Dendritic cell treated with granulocyte-macrophage colony-stimulating factor and Interleukin-4, amounts not matched to agents 40 ng/mL and 50 ng/mL, for 4 days (primary cell): ENCODE data around the gene ADAM19.

ENCODE experiments used
- H3K27ac Mint-ChIP-seq: one replicate; pipeline ENCODE4 v1.8.0; 2022; ENCODE audit warnings: mild to moderate bottlenecking, mixed read lengths
- H3K27me3 Mint-ChIP-seq: one replicate; pipeline ENCODE4 v1.8.0; 2022; ENCODE audit warnings: mild to moderate bottlenecking, mixed read lengths
- H3K36me3 Mint-ChIP-seq: one replicate; pipeline ENCODE4 v1.8.0; 2022; ENCODE audit warnings: low read depth, mixed read lengths
- H3K4me1 Mint-ChIP-seq: one replicate; pipeline ENCODE4 v1.8.0; 2022; ENCODE audit warnings: low read depth, mixed read lengths
- H3K4me3 Mint-ChIP-seq: one replicate; pipeline ENCODE4 v1.8.0; 2022; ENCODE audit warnings: mild to moderate bottlenecking, moderate library complexity, mixed read lengths
- H3K9me3 Mint-ChIP-seq: one replicate; pipeline ENCODE4 v1.8.0; 2022; ENCODE audit warnings: mixed read lengths
- intact Hi-C: fragments of 100-400 bp; cut with micrococcal nuclease; formaldehyde crosslinking; loops from one replicate; pipeline ENCODE4 v1.15.0; 2022

Gene ADAM19

GRCh38 chr5:157468293-157468965 is 107.1 kb downstream of the ADAM19 start:
- H3K4me1 Mint-ChIP-seq, result peaks cover 36% of the 10 kb centered on the region
- H3K27ac Mint-ChIP-seq, result no peak overlapping the region
- H3K4me3 Mint-ChIP-seq, result no peak overlapping the region
- peaks cover 3% of the 10 kb centered on the region for H3K27me3 Mint-ChIP-seq
- intact Hi-C loops, result no loop called here
- peaks cover 16% of the 10 kb centered on the region for H3K36me3 Mint-ChIP-seq
- H3K9me3 Mint-ChIP-seq, result no peaks in the 10 kb centered on the region

DNA sequence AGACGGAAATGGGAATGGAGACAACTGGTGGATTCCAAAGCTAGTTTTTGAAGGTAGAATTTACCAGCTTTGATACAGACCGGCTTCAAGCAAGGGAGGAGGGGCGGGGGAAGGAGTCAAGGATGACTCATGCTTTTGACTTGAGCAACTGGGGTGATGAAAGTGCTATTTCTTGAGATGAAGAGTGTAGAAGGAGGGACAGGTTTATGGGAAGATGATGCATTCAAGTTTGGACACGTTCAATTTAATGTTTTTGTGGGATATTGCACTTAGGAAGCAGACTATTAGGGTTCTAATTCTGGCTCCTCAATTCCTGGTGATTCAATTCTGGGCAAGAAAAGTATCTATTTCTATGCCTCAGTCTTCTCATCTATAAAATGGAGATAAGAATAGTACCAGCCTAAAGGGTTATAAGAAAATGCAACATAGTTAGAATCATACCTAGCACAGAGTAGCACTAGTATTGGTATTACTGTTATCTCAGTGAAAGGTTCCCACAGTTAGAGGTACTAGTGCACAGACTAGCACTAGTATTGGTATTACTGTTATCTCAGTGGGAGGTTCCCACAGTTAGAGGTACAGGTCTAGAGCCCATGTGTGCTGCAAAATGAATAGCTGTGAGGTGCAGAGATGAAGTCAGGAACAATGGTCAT is 110.9 kb downstream of the ADAM19 start:
- H3K9me3 Mint-ChIP-seq, result no peaks in the 10 kb centered on the region
- H3K4me1 Mint-ChIP-seq, result peaks cover 30% of the 10 kb centered on the region
- intact Hi-C loops, result no loop called here
- H3K36me3 Mint-ChIP-seq, result no peaks in the 10 kb centered on the region
- no peak overlapping the region for H3K27ac Mint-ChIP-seq
- H3K4me3 Mint-ChIP-seq, result no peak overlapping the region
- H3K27me3 Mint-ChIP-seq, result peaks cover 28% of the 10 kb centered on the region

- Mint-ChIP-seq H3K36me3 (no peaks in the 10 kb centered on the region), H3K27ac (no peak overlapping the region), H3K27me3 (peaks cover 33% of the 10 kb centered on the region), H3K4me3 (no peak overlapping the region), H3K9me3 (no peaks in the 10 kb centered on the region), H3K4me1 (peaks cover 32% of the 10 kb centered on the region)
- intact Hi-C loops, result no loop called here
These were observed 111.7 kb downstream of the ADAM19 start for GRCh38 chr5:157463621-157464518.

DNA sequence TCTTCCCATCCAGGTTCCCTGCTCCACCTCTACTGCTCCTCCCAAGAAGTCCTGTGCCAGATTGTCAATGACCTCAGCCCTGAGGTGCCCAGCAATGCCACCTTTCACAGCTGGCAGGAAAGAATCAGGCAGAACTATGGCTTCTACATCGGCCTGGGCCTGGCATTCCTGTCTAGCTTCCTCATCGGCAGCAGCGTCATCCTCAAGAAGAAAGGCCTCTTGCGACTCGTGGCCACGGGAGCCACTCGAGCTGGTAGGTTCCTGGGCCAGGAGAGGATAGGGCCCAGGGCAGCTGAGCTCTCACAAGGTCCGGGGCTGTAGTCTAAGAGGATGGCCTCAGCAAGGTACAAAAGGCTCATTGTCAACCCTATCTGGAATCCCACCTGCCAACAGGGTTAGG is 112.5 kb downstream of the ADAM19 start:
- Mint-ChIP-seq H3K9me3 (no peaks in the 10 kb centered on the region), H3K4me3 (no peak overlapping the region), H3K36me3 (no peaks in the 10 kb centered on the region), H3K27ac (no peak overlapping the region), H3K4me1 (peaks cover 36% of the 10 kb centered on the region), H3K27me3 (peaks cover 34% of the 10 kb centered on the region)
- intact Hi-C loops, result no loop called here

DNA sequence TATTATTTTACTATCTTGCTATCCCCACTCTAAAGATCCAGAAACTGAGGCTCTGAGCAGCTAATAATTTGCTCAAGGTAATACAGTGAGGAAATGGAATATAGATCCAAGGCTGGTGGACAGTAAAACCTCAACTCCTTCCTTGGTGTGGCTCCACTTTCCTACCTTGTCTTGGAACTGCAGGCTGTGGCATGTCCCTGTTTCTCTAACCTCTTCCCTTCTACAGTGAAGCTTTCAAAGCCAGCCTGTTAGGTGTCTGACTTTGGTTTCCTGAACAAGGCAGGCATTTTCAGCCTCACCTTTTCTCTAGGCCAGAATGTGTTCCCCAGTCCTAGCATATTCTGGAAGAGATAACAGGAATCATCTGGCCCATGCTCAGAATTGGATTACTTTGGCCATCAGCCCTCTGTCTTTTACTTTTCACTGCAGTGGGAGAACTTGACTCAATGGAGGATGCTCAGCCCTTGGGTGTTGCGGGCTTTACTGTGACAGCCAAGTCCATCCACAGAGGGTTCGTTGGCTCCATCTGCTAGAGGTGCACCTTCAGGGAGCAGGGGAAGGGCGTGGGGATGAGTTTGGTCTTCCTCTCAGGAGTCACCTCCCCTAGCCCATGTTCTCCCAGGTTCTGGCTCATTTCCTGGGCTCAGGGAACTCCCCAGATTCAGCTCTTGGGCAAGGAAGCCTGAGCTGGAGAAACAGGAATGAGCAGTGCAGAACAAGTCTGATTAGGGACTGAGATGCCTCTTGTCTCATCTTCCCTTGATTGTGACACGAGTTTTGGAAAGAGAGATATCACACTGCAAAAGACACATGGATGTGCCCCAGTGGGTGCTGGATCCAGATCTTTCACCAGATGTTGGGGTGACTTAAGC is 114.4 kb downstream of the ADAM19 start:
- Mint-ChIP-seq H3K27ac (no peak overlapping the region), H3K9me3 (no peaks in the 10 kb centered on the region), H3K4me3 (no peak overlapping the region), H3K4me1 (peaks cover 39% of the 10 kb centered on the region), H3K36me3 (no peaks in the 10 kb centered on the region), H3K27me3 (peaks cover 34% of the 10 kb centered on the region)
- intact Hi-C loops, result no loop called here

GRCh38 chr5:157459715-157460599 is 115.6 kb downstream of the ADAM19 start, which contains the start of gene NIPAL4:
Gene NIPAL4, plus strand, starts transcription at chr5:157460213. Its CDS starts 108 bp downstream, at chr5:157460321.
- Mint-ChIP-seq H3K36me3 (no peaks in the 10 kb centered on the region), H3K27ac (no peak within 1 kb of the TSS), H3K4me3 (peak within 1 kb of the TSS; percentile 68), H3K4me1 (peaks cover 33% of the 10 kb centered on the region), H3K27me3 (peaks cover 36% of the 10 kb centered on the region), H3K9me3 (no peaks in the 10 kb centered on the region)
- intact Hi-C loops, result no loop called here

GRCh38 chr5:157458835-157459234 is 116.7 kb downstream of the ADAM19 start:
- intact Hi-C loops, result no loop called here
- H3K36me3 Mint-ChIP-seq, result no peaks in the 10 kb centered on the region
- no peak overlapping the region for H3K4me3 Mint-ChIP-seq
- H3K27me3 Mint-ChIP-seq, result peaks cover 38% of the 10 kb centered on the region
- no peaks in the 10 kb centered on the region for H3K9me3 Mint-ChIP-seq
- no peak overlapping the region for H3K27ac Mint-ChIP-seq
- peaks cover 22% of the 10 kb centered on the region for H3K4me1 Mint-ChIP-seq

DNA sequence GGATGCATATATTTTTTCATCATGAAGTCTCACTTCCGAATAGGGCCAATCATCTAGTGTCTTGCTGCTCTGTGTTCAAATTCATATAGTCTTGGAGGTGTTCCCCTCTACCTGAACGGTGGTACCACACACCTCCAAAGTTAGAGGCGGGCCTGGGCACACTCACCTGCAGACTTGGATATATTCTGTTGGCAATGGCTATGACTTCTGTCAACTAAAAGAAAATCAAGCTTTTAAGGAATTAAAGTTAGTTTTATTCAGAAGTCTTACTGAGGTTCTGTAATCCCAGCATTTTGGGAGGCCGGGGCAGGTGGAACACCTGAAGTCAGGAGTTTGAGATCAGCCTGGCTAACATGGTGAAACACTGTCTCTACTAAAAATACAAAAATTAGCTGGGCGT is 118.2 kb downstream of the ADAM19 start:
- no peak overlapping the region for H3K27ac Mint-ChIP-seq
- peaks cover 36% of the 10 kb centered on the region for H3K27me3 Mint-ChIP-seq
- no peaks in the 10 kb centered on the region for H3K36me3 Mint-ChIP-seq
- no peak overlapping the region for H3K4me3 Mint-ChIP-seq
- H3K9me3 Mint-ChIP-seq, result no peaks in the 10 kb centered on the region
- intact Hi-C loops, result no loop called here
- H3K4me1 Mint-ChIP-seq, result peaks cover 19% of the 10 kb centered on the region

DNA sequence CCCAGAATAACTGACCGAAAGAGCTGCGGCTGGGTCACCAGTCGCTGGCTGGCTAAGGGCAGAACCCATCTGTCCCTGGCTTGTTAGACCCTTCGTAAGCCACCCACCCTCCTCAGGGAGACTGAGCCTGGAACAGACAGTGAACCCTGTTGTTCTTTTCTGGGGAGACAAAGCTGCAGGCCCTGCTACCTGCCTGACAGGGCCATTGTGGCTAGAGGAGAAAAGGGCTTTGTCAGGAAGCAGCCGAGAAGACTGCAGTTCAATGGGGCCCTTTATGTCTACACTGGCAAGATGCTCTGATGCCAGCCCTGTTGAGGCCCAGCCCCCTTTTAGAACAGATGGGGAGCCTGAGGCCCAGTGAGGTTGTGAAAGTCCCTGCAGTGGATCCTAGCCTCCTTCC is 119.3 kb downstream of the ADAM19 start:
- H3K36me3 Mint-ChIP-seq, result no peaks in the 10 kb centered on the region
- no peaks in the 10 kb centered on the region for H3K9me3 Mint-ChIP-seq
- peaks cover 29% of the 10 kb centered on the region for H3K27me3 Mint-ChIP-seq
- intact Hi-C loops, result no loop called here
- H3K27ac Mint-ChIP-seq, result no peak overlapping the region
- no peak overlapping the region for H3K4me3 Mint-ChIP-seq
- peaks cover 19% of the 10 kb centered on the region for H3K4me1 Mint-ChIP-seq

GRCh38 chr5:157455057-157455456 is 120.5 kb downstream of the ADAM19 start:
- peaks cover 17% of the 10 kb centered on the region for H3K27me3 Mint-ChIP-seq
- H3K4me1 Mint-ChIP-seq, result peaks cover 14% of the 10 kb centered on the region
- H3K9me3 Mint-ChIP-seq, result no peaks in the 10 kb centered on the region
- intact Hi-C loops, result no loop called here
- H3K27ac Mint-ChIP-seq, result no peak overlapping the region
- H3K36me3 Mint-ChIP-seq, result no peaks in the 10 kb centered on the region
- no peak overlapping the region for H3K4me3 Mint-ChIP-seq

DNA sequence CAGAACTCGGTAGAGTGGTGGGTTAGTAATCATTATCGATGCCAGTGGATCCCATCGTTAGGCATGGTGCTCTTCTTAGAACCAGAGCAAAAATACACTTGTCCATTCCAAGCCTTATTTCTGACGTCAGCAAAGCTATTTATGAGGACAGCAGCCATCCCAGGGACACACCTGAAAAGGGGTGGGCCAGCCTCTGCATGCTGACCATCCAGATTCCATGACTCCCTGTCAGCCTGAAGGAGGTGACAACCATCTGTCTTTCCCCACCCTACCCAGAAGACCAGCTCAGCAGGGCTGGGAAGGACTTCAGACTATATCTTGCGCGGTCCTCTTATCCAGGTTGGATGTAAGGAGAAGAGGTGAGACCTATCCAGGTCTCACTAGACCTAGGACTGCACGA is 121.3 kb downstream of the ADAM19 start:
- Mint-ChIP-seq H3K4me3 (no peak overlapping the region), H3K27me3 (peaks cover 11% of the 10 kb centered on the region), H3K4me1 (peaks cover 7% of the 10 kb centered on the region), H3K36me3 (no peaks in the 10 kb centered on the region), H3K27ac (no peak overlapping the region), H3K9me3 (no peaks in the 10 kb centered on the region)
- intact Hi-C loops, result no loop called here

DNA sequence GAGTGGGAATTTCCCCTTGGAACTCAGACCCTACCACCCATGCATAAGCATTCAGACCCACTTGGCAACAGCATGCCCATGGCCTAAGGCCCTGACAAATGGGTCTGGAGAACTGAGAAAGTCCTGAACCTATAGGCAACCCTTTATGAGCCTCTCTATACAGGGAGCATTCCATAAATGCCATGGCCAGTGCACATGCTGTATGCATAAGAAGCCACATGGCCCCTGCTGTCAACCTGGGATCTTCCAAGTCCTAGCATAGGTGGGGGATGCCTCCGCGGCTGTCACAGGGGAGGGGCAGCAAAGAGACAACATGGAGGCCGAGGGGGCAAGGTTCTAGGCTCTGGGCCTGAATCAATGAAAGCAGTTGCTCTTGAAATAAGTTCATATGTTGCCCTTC is 123.8 kb downstream of the ADAM19 start:
- no peak overlapping the region for H3K4me3 Mint-ChIP-seq
- H3K36me3 Mint-ChIP-seq, result no peaks in the 10 kb centered on the region
- no peak overlapping the region for H3K27ac Mint-ChIP-seq
- intact Hi-C loops, result no loop called here
- peaks cover 8% of the 10 kb centered on the region for H3K27me3 Mint-ChIP-seq
- H3K4me1 Mint-ChIP-seq, result peaks cover 5% of the 10 kb centered on the region
- H3K9me3 Mint-ChIP-seq, result no peaks in the 10 kb centered on the region

GRCh38 chr5:157450024-157450423 is 125.6 kb downstream of the ADAM19 start:
- H3K27ac Mint-ChIP-seq, result no peak overlapping the region
- no peaks in the 10 kb centered on the region for H3K36me3 Mint-ChIP-seq
- peaks cover 5% of the 10 kb centered on the region for H3K4me1 Mint-ChIP-seq
- peaks cover 3% of the 10 kb centered on the region for H3K27me3 Mint-ChIP-seq
- no peaks in the 10 kb centered on the region for H3K9me3 Mint-ChIP-seq
- intact Hi-C loops, result no loop called here
- no peak overlapping the region for H3K4me3 Mint-ChIP-seq
